B cell (primary cell): Measurements from ENCODE around the gene KCNJ11.

Experiments
- CTCF ChIP-seq: fragments of 200-600 bp; IDR thresholded peaks from one replicate; pipeline ENCODE4 v1.8.0; 2022; ENCODE audit warnings: antibody characterized with exemption, mild to moderate bottlenecking
- EZH2 ChIP-seq: IDR thresholded peaks from 2 replicates; pipeline ENCODE4 v1.6.1; 2012; ENCODE audit warnings: borderline replicate concordance, low read depth, mild to moderate bottlenecking, moderate library complexity, low read length; ENCODE audit not compliant: insufficient read depth, poor library complexity, severe bottlenecking

DNA sequence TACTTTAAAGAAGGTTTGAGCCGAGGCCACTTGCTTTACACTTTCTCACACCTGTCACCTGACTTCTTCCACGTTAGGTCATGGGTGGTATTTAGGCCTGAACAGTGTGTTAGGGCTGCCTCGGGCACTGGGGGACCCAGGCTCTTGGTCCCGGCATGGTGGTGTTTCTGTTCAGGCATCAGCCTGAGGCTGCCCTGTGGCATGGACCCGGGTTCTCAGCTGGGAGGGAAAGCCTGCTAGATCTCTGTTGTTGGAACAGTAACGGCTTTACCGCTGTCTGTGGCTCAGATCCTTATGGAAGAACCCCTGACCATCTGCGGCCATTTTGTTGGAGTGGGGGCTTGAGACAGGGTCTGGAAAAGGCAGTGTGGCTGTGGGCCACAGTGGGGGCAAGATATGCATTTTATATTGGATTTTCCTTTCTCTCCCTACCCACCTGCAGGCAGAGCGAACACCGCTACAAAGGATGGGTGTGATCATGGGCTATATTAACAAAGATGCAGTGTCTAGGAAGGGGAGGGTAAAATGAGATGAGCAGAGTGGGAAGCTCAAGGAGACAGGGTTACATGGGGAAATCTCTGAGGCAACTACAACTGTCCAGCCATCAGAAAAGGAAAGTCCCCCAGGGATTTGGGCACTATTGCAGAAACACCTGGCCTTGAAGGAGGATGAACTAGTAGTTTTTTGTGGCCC lies 1.6 kb upstream of the KCNJ11 start:
- no peak for TF ChIP-seq CTCF
- TF ChIP-seq EZH2, result no peak
